Kidney epithelial cell (primary cell): ENCODE data around the gene BASP1. TPM values are rescaled to one million over a fixed set of nuclear protein-coding genes. Genes with fewer than 3 reads are reported as not detected.

Experiments
- DNase-seq: peaks from one replicate; pipeline ENCODE4 v3.0.0-alpha.2; 2010; ENCODE audit warnings: low read depth
- H3K27me3 ChIP-seq: 2 replicates; pipeline ENCODE4 v1.6.0; 2011; ENCODE audit warnings: low read length; ENCODE audit not compliant: control insufficient read depth, insufficient read depth
- H3K36me3 ChIP-seq: 2 replicates; pipeline ENCODE4 v1.5.1; 2011; ENCODE audit warnings: low read length; ENCODE audit not compliant: control insufficient read depth, insufficient read depth
- H3K4me3 ChIP-seq: 2 replicates; pipeline ENCODE4 v1.5.1; 2011; ENCODE audit warnings: low read depth, mild to moderate bottlenecking, control low read depth, low read length
- CTCF ChIP-seq: IDR thresholded peaks from 2 replicates; pipeline ENCODE4 v1.5.1; 2011; ENCODE audit warnings: mild to moderate bottlenecking, moderate library complexity, low read length, control low read depth, inconsistent platforms; ENCODE audit not compliant: insufficient read depth, poor library complexity, severe bottlenecking
- total RNA-seq: library from RNA; depleted of rRNA; stranded (reverse); fragments of >200 nt; gene quantifications from 2 replicates; pipeline ENCODE4 v1.2.3, GENCODE V29; 2015

Gene BASP1
- total RNA-seq, 1 donor from 2014 or later = 120 TPM

- TF ChIP-seq CTCF = no peak
- DNase-seq = no peak
- no peaks in the 10 kb centered on the region for H3K27me3 ChIP-seq
- H3K4me3 ChIP-seq = no peak overlapping the region
- H3K36me3 ChIP-seq = no peaks in the 10 kb centered on the region
Measured at GRCh38 chr5:17183831-17184230, 33.6 kb upstream of the BASP1 start.

GRCh38 chr5:17184588-17184987 is 32.8 kb upstream of the BASP1 start:
- no peaks in the 10 kb centered on the region for H3K36me3 ChIP-seq
- TF ChIP-seq CTCF = no peak
- H3K27me3 ChIP-seq = no peaks in the 10 kb centered on the region
- DNase-seq = no peak
- no peak overlapping the region for H3K4me3 ChIP-seq

- DNase-seq = no peak
- Histone ChIP-seq H3K4me3 (no peak overlapping the region), H3K36me3 (no peaks in the 10 kb centered on the region), H3K27me3 (no peaks in the 10 kb centered on the region)
- no peak for TF ChIP-seq CTCF
Measured at GRCh38 chr5:17185349-17185748, 32.1 kb upstream of the BASP1 start.

- H3K4me3 ChIP-seq = no peak overlapping the region
- no peaks in the 10 kb centered on the region for H3K36me3 ChIP-seq
- DNase-seq = no peak
- H3K27me3 ChIP-seq = no peaks in the 10 kb centered on the region
- no peak for TF ChIP-seq CTCF
Measured at GRCh38 chr5:17185773-17186172, 31.7 kb upstream of the BASP1 start.

- no peaks in the 10 kb centered on the region for H3K36me3 ChIP-seq
- DNase-seq = no peak
- no peaks in the 10 kb centered on the region for H3K27me3 ChIP-seq
- no peak overlapping the region for H3K4me3 ChIP-seq
- TF ChIP-seq CTCF = no peak
Measured at GRCh38 chr5:17186256-17186655, 31.2 kb upstream of the BASP1 start.

GRCh38 chr5:17187011-17187785 is 30.2 kb upstream of the BASP1 start:
- Histone ChIP-seq H3K36me3 (no peaks in the 10 kb centered on the region), H3K4me3 (no peak overlapping the region), H3K27me3 (no peaks in the 10 kb centered on the region)
- no peak for TF ChIP-seq CTCF
- DNase-seq = no peak
